IPS-18c (cell line): ENCODE measurements around the gene SLC44A3.

Experiments used
- H3K4me3 ChIP-seq: 2 replicates; pipeline ENCODE4 v1.7.0; 2013; ENCODE audit warnings: low read depth, mild to moderate bottlenecking, low read length, moderate library complexity; ENCODE audit not compliant: insufficient read depth
- H3K9me3 ChIP-seq: one replicate; pipeline ENCODE4 v1.6.1; 2013; ENCODE audit warnings: mild to moderate bottlenecking, low read length, moderate library complexity; ENCODE audit not compliant: control insufficient read depth, insufficient read depth

Gene SLC44A3

GRCh38 chr1:94855307-94855700 lies 35.1 kb downstream of the SLC44A3 start:
- Histone ChIP-seq H3K9me3 (no peaks in the 10 kb centered on the region), H3K4me3 (no peak overlapping the region)

GRCh38 chr1:94856004-94856403 lies 35.8 kb downstream of the SLC44A3 start:
- H3K9me3 ChIP-seq: no peaks in the 10 kb centered on the region

GRCh38 chr1:94856868-94857267 lies 36.7 kb downstream of the SLC44A3 start:
- Histone ChIP-seq H3K9me3 (no peaks in the 10 kb centered on the region), H3K4me3 (no peak overlapping the region)

More at GRCh38 chr1:94856004-94856403, 35.8 kb downstream of the SLC44A3 start:
- no peak overlapping the region for H3K4me3 ChIP-seq

GRCh38 chr1:94858276-94858675 lies 38.1 kb downstream of the SLC44A3 start:
- H3K4me3 ChIP-seq: no peak overlapping the region
- no peaks in the 10 kb centered on the region for H3K9me3 ChIP-seq

GRCh38 chr1:94859174-94859573 lies 39.0 kb downstream of the SLC44A3 start:
- H3K9me3 ChIP-seq: no peaks in the 10 kb centered on the region
- H3K4me3 ChIP-seq: no peak overlapping the region

GRCh38 chr1:94862718-94863117 lies 42.6 kb downstream of the SLC44A3 start:
- Histone ChIP-seq H3K9me3 (no peaks in the 10 kb centered on the region), H3K4me3 (no peak overlapping the region)

- Histone ChIP-seq H3K4me3 (no peak overlapping the region), H3K9me3 (no peaks in the 10 kb centered on the region)
Measured at GRCh38 chr1:94863297-94863911, 43.2 kb downstream of the SLC44A3 start.

- H3K4me3 ChIP-seq: no peak overlapping the region
- no peaks in the 10 kb centered on the region for H3K9me3 ChIP-seq
Measured at GRCh38 chr1:94863919-94864318, 43.8 kb downstream of the SLC44A3 start.

GRCh38 chr1:94864821-94865220 lies 44.7 kb downstream of the SLC44A3 start:
- no peak overlapping the region for H3K4me3 ChIP-seq

GRCh38 chr1:94865360-94865759 lies 45.2 kb downstream of the SLC44A3 start:
- Histone ChIP-seq H3K9me3 (no peaks in the 10 kb centered on the region), H3K4me3 (no peak overlapping the region)

More at GRCh38 chr1:94864821-94865220, 44.7 kb downstream of the SLC44A3 start:
- no peaks in the 10 kb centered on the region for H3K9me3 ChIP-seq

- Histone ChIP-seq H3K4me3 (no peak overlapping the region), H3K9me3 (no peaks in the 10 kb centered on the region)
Measured at GRCh38 chr1:94866164-94866807, 46.1 kb downstream of the SLC44A3 start.

- Histone ChIP-seq H3K9me3 (no peaks in the 10 kb centered on the region), H3K4me3 (no peak overlapping the region)
Measured at GRCh38 chr1:94871031-94871430, 50.9 kb downstream of the SLC44A3 start.

GRCh38 chr1:94872771-94873495 lies 52.8 kb downstream of the SLC44A3 start:
- Histone ChIP-seq H3K4me3 (no peak overlapping the region), H3K9me3 (no peaks in the 10 kb centered on the region)

GRCh38 chr1:94873520-94874351 lies 53.6 kb downstream of the SLC44A3 start:
- H3K4me3 ChIP-seq: no peak overlapping the region
- H3K9me3 ChIP-seq: no peaks in the 10 kb centered on the region

- Histone ChIP-seq H3K9me3 (no peaks in the 10 kb centered on the region), H3K4me3 (no peak overlapping the region)
Measured at GRCh38 chr1:94874423-94874822, 54.3 kb downstream of the SLC44A3 start.

- no peak overlapping the region for H3K4me3 ChIP-seq
- no peaks in the 10 kb centered on the region for H3K9me3 ChIP-seq
Measured at GRCh38 chr1:94875794-94876193, 55.6 kb downstream of the SLC44A3 start.

GRCh38 chr1:94876362-94876761 lies 56.2 kb downstream of the SLC44A3 start:
- H3K9me3 ChIP-seq: no peaks in the 10 kb centered on the region
- H3K4me3 ChIP-seq: no peak overlapping the region
